K562 (cell line): ENCODE data around the gene JUND. TPM values are rescaled to one million over a fixed set of nuclear protein-coding genes. Genes with fewer than 3 reads are reported as not detected.
A peak's percentile ranks its signal among the peaks of the same experiment; 100 is the strongest.

Source experiments
- CEBPB ChIP-seq: fragments of 450-650 bp; IDR thresholded peaks from 2 replicates; pipeline ENCODE4 v1.6.1; 2016; ENCODE audit warnings: missing genetic modification characterization, missing compliant biosample characterization
- ETV1 ChIP-seq: fragments of 450-650 bp; conservative IDR thresholded peaks from 2 replicates; pipeline ENCODE4 v1.6.1; 2016; ENCODE audit warnings: missing genetic modification characterization, control low read depth, low read depth, missing compliant biosample characterization
- ETV6 ChIP-seq, 3 experiments: fragments of 150-350 bp in 1 of 3; sonication (generic) in 1 of 3; formaldehyde crosslinking in 1 of 3; IDR thresholded peaks; 2 replicates each; pipeline versions ENCODE4 v1.6.1 to v1.8.0; 2014 to 2022; ENCODE audit warnings: borderline replicate concordance in 2 of 3, low read depth in 2 of 3, antibody characterized with exemption in 1 of 3, low read length in 1 of 3, mild to moderate bottlenecking in 1 of 3, missing genetic modification reagents in 1 of 3
- HMGN3 ChIP-seq: IDR thresholded peaks from 2 replicates; pipeline ENCODE4 v1.6.1; 2011; ENCODE audit warnings: borderline replicate concordance, low read depth, mild to moderate bottlenecking, mixed read lengths, low read length; ENCODE audit not compliant: insufficient read length; ENCODE audit errors: extremely low read depth
- MAX ChIP-seq: sonication (generic); formaldehyde crosslinking; IDR thresholded peaks from 2 replicates; pipeline ENCODE4 v1.9.0; 2022; ENCODE audit warnings: mild to moderate bottlenecking, missing genetic modification reagents
- MNT ChIP-seq, 2 experiments: fragments of 450-650 bp; conservative IDR thresholded peaks; 2 replicates each; pipeline ENCODE4 v1.6.1; 2017; ENCODE audit warnings: mild to moderate bottlenecking in 2 of 2, moderate library complexity in 2 of 2
- PPARD ChIP-seq: fragments of 250-450 bp; sonication (Bioruptor Pico); IDR thresholded peaks from 2 replicates; pipeline ENCODE4 v1.8.0; 2022; ENCODE audit warnings: inconsistent platforms, mild to moderate bottlenecking, moderate library complexity
- PRPF4 ChIP-seq: fragments of 200-400 bp; formaldehyde crosslinking; IDR thresholded peaks from one replicate; pipeline ENCODE4 v1.6.1; 2017; ENCODE audit warnings: low read length, low read depth, mild to moderate bottlenecking; ENCODE audit not compliant: insufficient read depth, poor library complexity, severe bottlenecking
- PURB ChIP-seq: sonication (generic); formaldehyde crosslinking; IDR thresholded peaks from 2 replicates; pipeline ENCODE4 v1.9.0; 2021; ENCODE audit warnings: low read depth, mild to moderate bottlenecking, missing genetic modification reagents
- RNF2 ChIP-seq: sonication (generic); IDR thresholded peaks from 2 replicates; pipeline ENCODE4 v1.6.1; 2016
- RUNX1 ChIP-seq: sonication (generic); IDR thresholded peaks from 2 replicates; pipeline ENCODE4 v1.6.1; 2016; ENCODE audit warnings: antibody characterized with exemption, low read depth
- SAP30 ChIP-seq: fragments of 200-600 bp; sonication (generic); IDR thresholded peaks from 2 replicates; pipeline ENCODE4 v1.6.1; 2012; ENCODE audit warnings: borderline replicate concordance, low read depth, mild to moderate bottlenecking, moderate library complexity, low read length, control low read depth, inconsistent platforms; ENCODE audit not compliant: insufficient read depth, poor library complexity, severe bottlenecking
- SMAD4 ChIP-seq: fragments of 250-450 bp; sonication (Bioruptor Pico); conservative IDR thresholded peaks from 2 replicates; pipeline ENCODE4 v1.8.0; 2021; ENCODE audit warnings: inconsistent platforms, mild to moderate bottlenecking, moderate library complexity
- TEAD1 ChIP-seq, 2 experiments: fragments of 450-650 bp in 1 of 2; sonication (generic) in 1 of 2; formaldehyde crosslinking; IDR thresholded peaks; 2 replicates each; pipeline versions ENCODE4 v1.4.0 to v1.8.0; 2020 to 2022; ENCODE audit warnings: mild to moderate bottlenecking in 2 of 2, missing genetic modification reagents in 1 of 2
- USF2 ChIP-seq: sonication (generic); formaldehyde crosslinking; IDR thresholded peaks from 2 replicates; pipeline ENCODE4 v1.5.0; 2020; ENCODE audit warnings: missing genetic modification reagents
- ZBTB33 ChIP-seq: sonication (generic); formaldehyde crosslinking; IDR thresholded peaks from 2 replicates; pipeline ENCODE4 v1.8.1; 2023; ENCODE audit warnings: mild to moderate bottlenecking, missing genetic modification reagents
- ZBTB7A ChIP-seq: IDR thresholded peaks from 2 replicates; pipeline ENCODE4 v1.6.1; 2011; ENCODE audit warnings: low read depth, mild to moderate bottlenecking, low read length, moderate library complexity, borderline replicate concordance; ENCODE audit not compliant: control insufficient read depth
- ZNF124 ChIP-seq: sonication (generic); formaldehyde crosslinking; IDR thresholded peaks from 2 replicates; pipeline ENCODE4 v1.8.1; 2022; ENCODE audit warnings: missing genetic modification reagents
- ZNF512 ChIP-seq: IDR thresholded peaks from 2 replicates; pipeline ENCODE4 v1.6.1; 2016; ENCODE audit warnings: missing genetic modification characterization, missing compliant biosample characterization
- ZNF695 ChIP-seq: fragments of 450-650 bp; formaldehyde crosslinking; IDR thresholded peaks from 2 replicates; pipeline ENCODE4 v1.4.0; 2020; ENCODE audit warnings: mild to moderate bottlenecking, moderate library complexity
- polyA plus RNA-seq, 8 experiments: library from polyadenylated mRNA; depleted of rRNA in 4 of 8; stranded (reverse) in 5 of 8; unstranded in 3 of 8; fragments of >200 nt; fragmentation: Nextera tagmentation in 2 of 8; fragmentation: Illumina TruSeq in 1 of 8; extraction: Ambion mirVana in 2 of 8; extraction: Trizol in 1 of 8; gene quantifications; 2 replicates each; pipeline versions ENCODE4 v1.2.1 to v1.2.3, GENCODE V29; 2011 to 2014; ENCODE audit warnings: inconsistent platforms in 1 of 8, missing spikeins in 1 of 8
- total RNA-seq, 7 experiments: library from RNA; depleted of rRNA in 6 of 7; stranded (reverse); fragments of >200 nt in 6 of 7; fragmentation: Illumina TruSeq in 2 of 7; extraction: Trizol in 2 of 7; gene quantifications; 2 replicates each; pipeline versions ENCODE4 v1.2.1 to v1.2.3, GENCODE V29; 2011 to 2021; ENCODE audit warnings: low replicate concordance in 1 of 7

The JUND gene
- total and polyA plus RNA-seq, 9 of the 15 experiments (the other 6 are each of a cell fraction or from before 2014, with no cell fraction given): 6.4 to 286 (median 42.3) TPM

DNA sequence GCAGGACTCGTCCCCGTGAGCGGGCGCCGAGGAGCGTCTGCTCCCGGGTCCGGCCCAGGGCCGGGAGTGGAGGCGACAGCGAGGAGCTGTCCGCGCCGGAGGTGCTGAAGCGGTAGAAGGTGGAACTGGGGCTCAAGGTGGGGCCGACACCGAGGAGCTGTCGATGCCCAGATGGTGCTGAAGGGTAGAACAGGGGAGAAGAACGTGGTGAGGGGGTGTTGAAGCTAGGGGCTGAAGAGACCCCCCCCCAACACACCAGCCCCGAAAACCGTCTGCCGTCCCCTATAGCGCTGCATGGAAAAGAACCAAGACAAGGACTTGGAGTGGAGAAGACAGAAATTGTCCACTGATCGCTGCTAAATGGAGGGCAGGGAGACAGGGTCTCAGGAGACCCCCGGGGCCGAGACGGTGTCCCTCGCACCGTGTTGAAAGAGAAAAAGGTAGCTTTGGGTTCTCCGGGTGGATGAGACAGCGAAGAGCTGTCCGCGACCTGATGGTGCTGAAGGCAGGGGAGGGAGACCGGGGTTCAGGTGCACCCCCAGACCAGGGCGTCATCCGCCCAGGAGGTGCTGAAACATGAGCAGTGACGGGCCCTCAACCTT is 48.1 kb downstream of the JUND start (continued):
- TF ChIP-seq ZBTB7A (peak; percentile 71; the same call in 1 of the 2 replicates), SAP30 (peak; percentile 96), ETV1 (tag) (0 out of 2 replicates have a peak, but pooled peaks have one; percentile 47), ZNF695 (CRISPR knock-in tag) (no peak), TEAD1 (CRISPR knock-in tag; IDR thresholded peaks at IDR 0.05) (peak in 1 of 2 experiments; percentile 85; a peak in 1 of 4 replicates), RNF2 (no peak), HMGN3 (no peak), CEBPB (tag) (no peak), USF2 (CRISPR knock-in tag) (peak; percentile 17), SMAD4 (CRISPR knock-in tag) (peak; percentile 82), MAX (peak; percentile 71; the same call in 1 of the 2 replicates), PURB (no peak), RUNX1 (no peak), ZNF512 (no peak), ZNF124 (CRISPR knock-in tag) (no peak), MNT (conservative IDR thresholded peaks at IDR 0.05) (peak; percentile 83 to 93), PRPF4 (no peak), ZBTB33 (CRISPR knock-in tag) (peak; percentile 26; the same call in 1 of the 2 replicates), PPARD (CRISPR knock-in tag) (no peak), ETV6 (IDR thresholded peaks at IDR 0.05; ENCODE audit: borderline replicate concordance in 1 of 2, low read depth in 2 of 2, low read length in 1 of 2) (no peak), ETV6 (CRISPR knock-in tag; IDR thresholded peaks at IDR 0.05; ENCODE audit: borderline replicate concordance) (0 out of 2 replicates have a peak, but pooled peaks have one; percentile 61)
